Tibial nerve (tissue), 4 donors: Measurements from ENCODE around the gene DGKK. TPM values are rescaled to one million over a fixed set of nuclear protein-coding genes. Genes with fewer than 3 reads are reported as not detected.

Experiments
- DNase-seq, 2 donors: peaks; one replicate each; pipeline ENCODE4 v3.0.0-alpha.2; 2019; ENCODE audit warnings: low spot score in 2 of 2
- H3K27ac ChIP-seq, 4 donors: fragments of 200-600 bp; sonication (generic) in 3 of 4; one replicate each; pipeline ENCODE4 v1.5.1; 2017 to 2019; ENCODE audit warnings: mild to moderate bottlenecking in 1 of 4
- H3K27me3 ChIP-seq, 2 donors: fragments of 200-600 bp; sonication (generic) in 1 of 2; one replicate each; pipeline versions ENCODE4 v1.5.1 to v1.6.0; 2017 to 2019
- H3K36me3 ChIP-seq, 3 donors: fragments of 200-600 bp; sonication (generic); one replicate each; pipeline ENCODE4 v1.5.1; 2018 to 2019
- H3K4me1 ChIP-seq, 4 donors: fragments of 200-600 bp; sonication (generic) in 3 of 4; one replicate each; pipeline ENCODE4 v1.5.1; 2017 to 2019
- H3K4me3 ChIP-seq, 4 donors: fragments of 200-600 bp; sonication (generic) in 3 of 4; one replicate each; pipeline ENCODE4 v1.5.1; 2017 to 2019; ENCODE audit warnings: mild to moderate bottlenecking in 1 of 4, moderate library complexity in 1 of 4
- H3K9me3 ChIP-seq, 4 donors: fragments of 200-600 bp; sonication (generic) in 3 of 4; one replicate each; pipeline ENCODE4 v1.5.1; 2017 to 2019
- EP300 ChIP-seq, 2 donors: sonication (generic); formaldehyde crosslinking; IDR thresholded peaks; one replicate each; pipeline ENCODE4 v1.6.1; 2017; ENCODE audit warnings: antibody characterized with exemption in 2 of 2, mild to moderate bottlenecking in 1 of 2
- POLR2A ChIP-seq, 2 donors: fragments of 450-650 bp; IDR thresholded peaks; one replicate each; pipeline ENCODE4 v1.6.1; 2017; ENCODE audit warnings: antibody characterized with exemption in 2 of 2, mild to moderate bottlenecking in 2 of 2, moderate library complexity in 2 of 2
- WGBS, 2 donors: methylation state at CpG; one replicate each; pipeline ENCODE4 v1.1.5; 2018; 5-methylcytosine and 5-hydroxymethylcytosine counted together
- total RNA-seq, 4 donors: library from RNA; depleted of rRNA; stranded (reverse); fragments of >200 nt; gene quantifications; one replicate each; pipeline ENCODE4 v1.1.0, GENCODE V29; 2016
- TF ChIP-seq, protein P1 (sequence below), 5 experiments: fragments of 200-600 bp in 3 of 5; fragments of 450-650 bp in 2 of 5; sonication (generic) in 3 of 5; IDR thresholded peaks; one replicate each; pipeline ENCODE4 v1.5.1; 2016 to 2019; ENCODE audit warnings: antibody characterized with exemption in 5 of 5, mild to moderate bottlenecking in 3 of 5, moderate library complexity in 2 of 5

The DGKK gene
- total RNA-seq, 4 donors from 2014 or later, result not detected

DNA sequence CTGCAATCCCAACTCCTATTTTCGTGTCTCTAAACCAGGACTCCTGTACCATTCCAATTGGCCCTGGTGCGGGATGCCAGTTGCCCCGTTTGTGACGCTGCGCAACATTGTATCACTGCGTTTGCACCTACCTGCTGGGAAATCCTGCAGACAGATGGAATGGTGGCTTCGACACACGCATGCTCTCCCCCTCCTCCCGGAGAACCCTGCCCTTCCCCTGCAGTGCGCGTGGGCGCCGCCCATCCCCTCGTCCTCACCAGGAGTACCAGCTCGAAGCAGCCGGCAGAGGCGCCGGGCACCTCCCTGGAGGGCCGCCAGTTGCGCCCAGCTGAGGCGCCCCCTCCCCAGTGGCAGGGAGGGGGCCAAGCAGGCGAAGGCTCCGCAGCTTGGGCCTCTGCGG is 1.4 kb downstream of the DGKK start:
- no peaks in the 10 kb centered on the region for H3K36me3 ChIP-seq
- TF ChIP-seq EP300 (IDR thresholded peaks at IDR 0.05), result no peak
- peaks cover 0 to 26% (median 0%) of the 10 kb centered on the region in 4 donors for H3K4me1 ChIP-seq
- DNase-seq, result no peak
- no peak overlapping the region for H3K4me3 ChIP-seq
- WGBS, 2 donors, result 3 to 22% methylated on average over 4 to 24 of the region's 24 CpGs
- H3K9me3 ChIP-seq, result no peaks in the 10 kb centered on the region
- H3K27ac ChIP-seq, result no peak overlapping the region
- H3K27me3 ChIP-seq, result peaks cover 3 to 96% of the 10 kb centered on the region in 2 donors

DNA sequence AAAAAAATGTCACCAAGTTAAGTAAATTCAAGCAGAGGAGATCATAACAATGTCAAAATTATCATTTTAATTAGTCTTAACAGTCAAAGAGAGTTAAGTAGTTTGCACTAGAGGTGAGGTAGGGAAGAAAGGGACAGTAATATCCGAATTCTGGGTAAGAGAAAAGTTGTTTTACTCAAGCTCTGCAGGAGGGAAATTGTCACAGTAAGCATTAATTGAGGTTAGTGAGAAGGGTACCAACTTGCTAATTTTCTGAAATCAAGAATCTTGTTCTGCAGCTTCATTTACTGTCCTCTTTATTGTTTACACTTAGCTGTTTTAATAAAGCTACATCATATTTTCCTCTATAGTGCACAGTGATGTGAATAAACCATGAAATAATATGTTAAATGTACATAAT is 11.0 kb downstream of the DGKK start:
- Histone ChIP-seq H3K4me3 (no peak overlapping the region), H3K4me1 (no peaks in the 10 kb centered on the region), H3K9me3 (no peaks in the 10 kb centered on the region), H3K27me3 (peaks cover 0 to 36% of the 10 kb centered on the region in 2 donors), H3K27ac (no peak overlapping the region), H3K36me3 (no peaks in the 10 kb centered on the region)
- DNase-seq, result no peak
- 26 to 43% methylated on average over 1 of the region's 1 CpG for WGBS, 2 donors
- TF ChIP-seq, protein P1, sequence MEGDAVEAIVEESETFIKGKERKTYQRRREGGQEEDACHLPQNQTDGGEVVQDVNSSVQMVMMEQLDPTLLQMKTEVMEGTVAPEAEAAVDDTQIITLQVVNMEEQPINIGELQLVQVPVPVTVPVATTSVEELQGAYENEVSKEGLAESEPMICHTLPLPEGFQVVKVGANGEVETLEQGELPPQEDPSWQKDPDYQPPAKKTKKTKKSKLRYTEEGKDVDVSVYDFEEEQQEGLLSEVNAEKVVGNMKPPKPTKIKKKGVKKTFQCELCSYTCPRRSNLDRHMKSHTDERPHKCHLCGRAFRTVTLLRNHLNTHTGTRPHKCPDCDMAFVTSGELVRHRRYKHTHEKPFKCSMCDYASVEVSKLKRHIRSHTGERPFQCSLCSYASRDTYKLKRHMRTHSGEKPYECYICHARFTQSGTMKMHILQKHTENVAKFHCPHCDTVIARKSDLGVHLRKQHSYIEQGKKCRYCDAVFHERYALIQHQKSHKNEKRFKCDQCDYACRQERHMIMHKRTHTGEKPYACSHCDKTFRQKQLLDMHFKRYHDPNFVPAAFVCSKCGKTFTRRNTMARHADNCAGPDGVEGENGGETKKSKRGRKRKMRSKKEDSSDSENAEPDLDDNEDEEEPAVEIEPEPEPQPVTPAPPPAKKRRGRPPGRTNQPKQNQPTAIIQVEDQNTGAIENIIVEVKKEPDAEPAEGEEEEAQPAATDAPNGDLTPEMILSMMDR (IDR thresholded peaks at IDR 0.05), result no peak
- TF ChIP-seq EP300 (IDR thresholded peaks at IDR 0.05) (no peak), POLR2A (IDR thresholded peaks at IDR 0.05) (no peak)

- Histone ChIP-seq H3K27me3 (peaks cover 0 to 29% of the 10 kb centered on the region in 2 donors), H3K4me3 (no peak overlapping the region), H3K4me1 (no peaks in the 10 kb centered on the region), H3K27ac (no peak overlapping the region), H3K9me3 (no peaks in the 10 kb centered on the region), H3K36me3 (no peaks in the 10 kb centered on the region)
- TF ChIP-seq POLR2A (IDR thresholded peaks at IDR 0.05), result no peak
- no peak for DNase-seq
- WGBS, 2 donors, result 68 to 89% methylated on average over 3 of the region's 3 CpGs
Observed at GRCh38 chrX:50458483-50458882, 12.1 kb downstream of the DGKK start.

DNA sequence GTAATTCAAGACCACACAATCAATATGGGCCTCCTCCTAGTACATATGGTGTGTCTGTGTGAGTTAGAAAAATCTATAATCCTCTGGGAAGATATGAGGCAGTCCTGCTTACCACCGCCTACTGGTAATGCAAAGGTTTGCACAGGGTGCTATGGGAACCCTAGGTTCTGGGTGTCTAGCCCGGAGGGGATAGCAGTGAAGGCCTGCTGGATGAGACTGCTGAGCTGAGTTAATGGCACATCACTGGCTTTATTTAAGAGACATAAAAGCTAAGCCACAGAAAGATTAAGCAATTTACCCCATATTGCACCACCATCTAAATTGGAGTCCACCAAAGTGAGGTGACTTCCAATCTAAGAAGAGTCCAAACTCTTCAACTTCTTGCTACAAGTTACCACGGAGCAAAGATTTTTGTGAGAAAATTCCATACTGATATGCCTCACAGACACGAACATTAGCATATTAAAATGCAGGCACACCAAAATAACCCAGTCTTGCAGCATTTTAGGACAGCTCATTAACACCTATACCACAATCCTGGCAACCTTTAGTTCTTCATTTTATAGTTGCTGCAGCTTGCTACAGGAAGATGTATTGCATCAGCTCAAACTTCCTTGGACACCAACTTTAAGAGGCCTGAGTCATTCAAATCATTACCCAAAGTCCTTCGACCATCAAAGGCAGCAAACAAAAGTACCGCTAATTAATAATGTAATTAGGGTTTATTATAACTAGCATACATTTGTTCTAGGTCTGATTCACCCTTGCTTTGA is 13.7 kb downstream of the DGKK start:
- Histone ChIP-seq H3K9me3 (no peaks in the 10 kb centered on the region), H3K27me3 (peaks cover 0 to 21% of the 10 kb centered on the region in 2 donors), H3K4me1 (no peaks in the 10 kb centered on the region), H3K36me3 (no peaks in the 10 kb centered on the region), H3K4me3 (no peak overlapping the region), H3K27ac (no peak overlapping the region)
- DNase-seq, result no peak
- TF ChIP-seq, protein P1 (IDR thresholded peaks at IDR 0.05), result no peak
- TF ChIP-seq POLR2A (IDR thresholded peaks at IDR 0.05), result no peak
- no peak for TF ChIP-seq EP300 (IDR thresholded peaks at IDR 0.05)
- 66 to 76% methylated on average over 6 of the region's 6 CpGs for WGBS, 2 donors

DNA sequence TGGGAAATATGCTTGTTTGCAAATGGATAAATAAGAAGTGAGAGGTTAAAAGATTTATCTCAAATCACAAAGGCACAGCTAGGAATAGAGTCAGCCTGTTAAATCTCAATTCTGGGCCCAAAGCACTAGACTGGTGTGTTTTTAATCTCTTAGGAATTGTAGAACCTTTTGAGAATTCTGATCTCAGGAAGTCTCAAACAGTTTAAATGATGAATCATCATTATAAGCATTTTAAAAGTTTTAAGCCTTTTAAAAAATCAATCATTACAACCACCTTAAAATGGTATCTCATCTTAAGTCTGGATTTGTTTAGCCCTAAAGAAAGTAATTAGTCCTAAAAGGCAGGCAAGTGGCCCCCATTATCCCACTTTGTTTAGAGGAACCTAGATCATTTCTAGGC is 17.8 kb downstream of the DGKK start:
- no peaks in the 10 kb centered on the region for H3K4me1 ChIP-seq
- TF ChIP-seq, protein P1 (IDR thresholded peaks at IDR 0.05), result no peak
- TF ChIP-seq EP300 (IDR thresholded peaks at IDR 0.05) (no peak), POLR2A (IDR thresholded peaks at IDR 0.05) (no peak)
- H3K36me3 ChIP-seq, result no peaks in the 10 kb centered on the region
- no peaks in the 10 kb centered on the region for H3K9me3 ChIP-seq
- no peak overlapping the region for H3K4me3 ChIP-seq
- peaks cover 0 to 46% of the 10 kb centered on the region in 2 donors for H3K27me3 ChIP-seq
- no peak overlapping the region for H3K27ac ChIP-seq
- no peak for DNase-seq

DNA sequence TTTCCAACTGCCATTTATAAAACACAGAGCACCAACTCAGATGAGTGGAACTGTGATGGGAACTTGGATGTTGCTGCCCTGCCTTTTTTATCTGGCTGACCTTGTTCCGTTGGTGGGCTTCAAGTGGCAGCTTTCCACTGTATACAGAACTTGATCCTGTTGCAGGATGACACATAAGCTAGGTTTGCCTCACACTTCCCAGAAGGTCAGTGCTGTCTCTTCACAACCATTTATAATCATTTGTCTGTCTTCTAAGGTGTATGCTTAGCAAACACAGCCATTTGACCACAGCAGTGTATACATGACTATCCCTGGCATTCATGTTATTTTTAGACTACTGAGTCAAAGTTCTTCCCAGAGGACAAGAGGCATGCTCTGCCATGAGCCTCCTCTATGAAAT is 20.3 kb downstream of the DGKK start:
- no peak for TF ChIP-seq EP300 (IDR thresholded peaks at IDR 0.05)
- no peak for TF ChIP-seq POLR2A (IDR thresholded peaks at IDR 0.05)
- TF ChIP-seq, protein P1 (IDR thresholded peaks at IDR 0.05), result no peak
- Histone ChIP-seq H3K4me1 (no peaks in the 10 kb centered on the region), H3K4me3 (no peak overlapping the region), H3K9me3 (no peaks in the 10 kb centered on the region), H3K36me3 (no peaks in the 10 kb centered on the region), H3K27ac (no peak overlapping the region), H3K27me3 (peaks cover 0 to 42% of the 10 kb centered on the region in 2 donors)
- DNase-seq, result no peak
- WGBS, 2 donors, result 40 to 55% methylated on average over 1 of the region's 1 CpG
